ENCODE measurements around the gene PSMG3. TPM values are rescaled to one million over a fixed set of nuclear protein-coding genes. Genes with fewer than 3 reads are reported as not detected.

The PSMG3 gene
- total and polyA plus RNA-seq, 2 donors (not counting 3 experiments of a cell fraction or from before 2014, with no cell fraction given) = 25.5 to 49.7 TPM

GRCh38 chr7:1602386-1602785 lies 32.6 kb upstream of the PSMG3 start:
- ChIA-PET CTCF (no interaction called here), POLR2A (no interaction called here)
- H3K27ac ChIP-seq (ENCODE audit: insufficient read depth, low read depth, low read length) = no peak overlapping the region
- TF ChIP-seq JUN (IDR thresholded peaks at IDR 0.05; ENCODE audit: borderline replicate concordance, insufficient read depth, insufficient read length, low read depth) (no peak), MYC (IDR thresholded peaks at IDR 0.05; ENCODE audit: low read depth, low read length) (no peak), POLR2A (IDR thresholded peaks at IDR 0.05; ENCODE audit: low read depth, low read length) (no peak), GATA2 (IDR thresholded peaks at IDR 0.05; ENCODE audit: insufficient read depth, insufficient read length, low read depth, low read length) (no peak), EZH2 (IDR thresholded peaks at IDR 0.05; ENCODE audit: borderline replicate concordance, low read depth, low read length, severe bottlenecking) (no peak), FOS (IDR thresholded peaks at IDR 0.05; ENCODE audit: borderline replicate concordance, insufficient read depth, low read length) (no peak), CTCF (IDR thresholded peaks at IDR 0.05; ENCODE audit: extremely low read depth in 1 of 2, insufficient read depth in 1 of 2, low read depth in 1 of 2, low read length in 2 of 2) (no peak), POLR2AphosphoS5 (IDR thresholded peaks at IDR 0.05; ENCODE audit: insufficient read depth, low read depth, low read length) (no peak)
- TF ChIP-seq, protein P1, sequence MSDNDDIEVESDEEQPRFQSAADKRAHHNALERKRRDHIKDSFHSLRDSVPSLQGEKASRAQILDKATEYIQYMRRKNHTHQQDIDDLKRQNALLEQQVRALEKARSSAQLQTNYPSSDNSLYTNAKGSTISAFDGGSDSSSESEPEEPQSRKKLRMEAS (IDR thresholded peaks at IDR 0.05; ENCODE audit: insufficient read depth, insufficient read length) = no peak
- H3K4me1 ChIP-seq (ENCODE audit: control insufficient read depth, extremely low read depth, insufficient read depth, low read length) = no peaks in the 10 kb centered on the region
- no peak overlapping the region for H2AFZ ChIP-seq (ENCODE audit: low read depth, low read length)
- no peaks in the 10 kb centered on the region for H3K9me1 ChIP-seq (replicated peaks; ENCODE audit: control insufficient read depth, extremely low read depth, insufficient read depth, low read length)
- dilution Hi-C loops (cut with MboI; ENCODE audit: extremely low pct_ligation_motif_present, low sequenced_read_pairs) = no loop called here
- H4K20me1 ChIP-seq (replicated peaks; ENCODE audit: control insufficient read depth, extremely low read depth, insufficient read depth, low read length) = no peaks in the 10 kb centered on the region
- H3K79me2 ChIP-seq (ENCODE audit: control insufficient read depth, insufficient read depth, low read length) = no peaks in the 10 kb centered on the region
- no peaks in the 10 kb centered on the region for H3K36me3 ChIP-seq (ENCODE audit: control insufficient read depth in 2 of 2, extremely low read depth in 1 of 2, insufficient read depth in 2 of 2, low read length in 2 of 2)
- H3K4me2 ChIP-seq (ENCODE audit: insufficient read depth, low read length) = no peak overlapping the region
- H3K4me3 ChIP-seq (replicated peaks in 1 of 3; ENCODE audit: insufficient read depth in 1 of 3, low read depth in 1 of 3, low read length in 3 of 3) = no peak overlapping the region
- FAIRE-seq (no peak), DNase-seq (ENCODE audit: low read depth, low spot score) (no peak)
- H3K9me3 ChIP-seq (replicated peaks; ENCODE audit: control insufficient read depth, insufficient read depth, low read length) = no peaks in the 10 kb centered on the region
- intact Hi-C loops (cut with micrococcal nuclease) = no loop called here
- BruUV-seq (replicated peaks) = no TSS peak
- H3K9ac ChIP-seq (replicated peaks; ENCODE audit: extremely low read depth, insufficient read depth, low read length) = no peak overlapping the region
- H3K27me3 ChIP-seq (ENCODE audit: control insufficient read depth in 2 of 2, insufficient read depth in 2 of 2, low read length in 2 of 2) = peaks cover 0 to 2% of the 10 kb centered on the region in 2 experiments
